H1 (cell line): ENCODE measurements around the gene HEATR5A. TPM values are rescaled to one million over a fixed set of nuclear protein-coding genes. Genes with fewer than 3 reads are reported as not detected.

Experiments
- EP300 ChIP-seq, 2 experiments: IDR thresholded peaks; 1 replicate in 1 of 2; 2 replicates in 1 of 2; pipeline ENCODE4 v1.6.1; 2011 to 2012; ENCODE audit warnings: low read depth in 2 of 2, low read length in 2 of 2, mild to moderate bottlenecking in 2 of 2, borderline replicate concordance in 1 of 2, inconsistent platforms in 1 of 2, moderate library complexity in 1 of 2
- PHF8 ChIP-seq: fragments of 200-600 bp; sonication (generic); conservative IDR thresholded peaks from 2 replicates; pipeline ENCODE4 v1.7.1; 2012; ENCODE audit warnings: low read depth, mild to moderate bottlenecking, inconsistent platforms, low read length, moderate library complexity
- POU5F1 ChIP-seq: IDR thresholded peaks from 2 replicates; pipeline ENCODE4 v1.6.1; 2011; ENCODE audit warnings: low read depth, mild to moderate bottlenecking, low read length, moderate library complexity
- SIN3A ChIP-seq, 2 experiments: IDR thresholded peaks in 1 of 2; conservative IDR thresholded peaks in 1 of 2; 2 replicates each; pipeline ENCODE4 v1.6.1; 2011 to 2012; ENCODE audit warnings: low read length in 2 of 2, improper control_type of control experiment in 1 of 2, low read depth in 1 of 2, mild to moderate bottlenecking in 1 of 2
- polyA plus RNA-seq, 7 experiments: library from polyadenylated mRNA; depleted of rRNA in 3 of 7; stranded (reverse) in 5 of 7; unstranded in 2 of 7; fragments of >200 nt in 5 of 7; fragments of 200-250 nt in 2 of 7; gene quantifications; 1 replicate in 5 of 7; 2 replicates in 1 of 7; 4 replicates in 1 of 7; pipeline versions ENCODE4 v1.2.1 to v1.2.3, GENCODE V29; 2011 to 2013; ENCODE audit warnings: missing spikeins in 2 of 7, mixed read lengths in 2 of 7
- total RNA-seq: library from RNA; stranded (reverse); fragmentation: NEBNext Ultra II Directional; extraction: Animal tissue kit (Norgen Biotek cat#: 25700); gene quantifications from 2 replicates; pipeline ENCODE4 v1.2.1, GENCODE V29; 2021
- TF ChIP-seq, protein P1 (sequence below): IDR thresholded peaks from 2 replicates; pipeline ENCODE4 v1.6.1; 2011; ENCODE audit warnings: low read length, improper control_type of control experiment
- TF ChIP-seq, protein P2 (sequence below): IDR thresholded peaks from 2 replicates; pipeline ENCODE4 v1.6.1; 2011; ENCODE audit warnings: low read depth, mild to moderate bottlenecking, low read length; ENCODE audit not compliant: insufficient read depth

The HEATR5A gene
- total and polyA plus RNA-seq, 2 of the 8 experiments (the other 6 are each of a cell fraction or from before 2014, with no cell fraction given): 9.0 to 36.2 TPM

DNA sequence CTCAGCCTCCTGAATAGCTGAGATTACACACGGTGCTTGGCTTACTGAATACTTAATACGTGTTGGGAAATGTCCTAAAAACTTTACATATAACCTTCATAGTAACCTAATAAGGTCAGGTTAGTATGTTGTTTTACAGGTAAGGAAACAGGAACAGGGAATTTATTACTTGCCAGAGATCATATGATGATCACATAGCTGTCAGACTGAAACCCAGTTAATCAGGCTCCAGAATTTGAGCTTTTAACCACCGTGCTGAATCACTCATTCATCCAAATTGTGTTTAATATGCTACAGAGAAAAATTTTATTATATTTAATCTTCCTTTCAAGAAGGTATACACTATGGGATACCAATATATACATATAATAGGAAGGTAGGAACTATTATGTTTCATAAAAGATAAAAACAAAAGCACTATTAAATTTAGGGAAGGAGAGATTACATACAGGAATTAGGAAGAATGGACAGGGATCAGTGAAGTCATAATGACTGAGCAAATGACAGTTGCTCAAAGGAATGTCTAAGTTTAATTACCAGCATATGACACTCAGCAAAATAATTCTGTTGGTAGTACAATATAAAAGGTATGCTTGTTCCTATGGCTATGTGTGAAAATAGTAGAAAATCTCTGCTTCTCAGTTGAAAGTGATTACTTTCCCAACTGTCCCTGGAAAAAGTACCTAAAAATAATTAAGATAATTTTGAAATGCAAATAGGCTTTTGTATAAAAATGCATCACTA is 59.3 kb downstream of the HEATR5A start (continued):
- TF ChIP-seq, protein P1, sequence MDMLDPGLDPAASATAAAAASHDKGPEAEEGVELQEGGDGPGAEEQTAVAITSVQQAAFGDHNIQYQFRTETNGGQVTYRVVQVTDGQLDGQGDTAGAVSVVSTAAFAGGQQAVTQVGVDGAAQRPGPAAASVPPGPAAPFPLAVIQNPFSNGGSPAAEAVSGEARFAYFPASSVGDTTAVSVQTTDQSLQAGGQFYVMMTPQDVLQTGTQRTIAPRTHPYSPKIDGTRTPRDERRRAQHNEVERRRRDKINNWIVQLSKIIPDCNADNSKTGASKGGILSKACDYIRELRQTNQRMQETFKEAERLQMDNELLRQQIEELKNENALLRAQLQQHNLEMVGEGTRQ: no peak
- no peak for TF ChIP-seq EP300 (IDR thresholded peaks at IDR 0.05; ENCODE audit: borderline replicate concordance in 1 of 2, low read depth in 2 of 2, low read length in 2 of 2)
- TF ChIP-seq, protein P2, sequence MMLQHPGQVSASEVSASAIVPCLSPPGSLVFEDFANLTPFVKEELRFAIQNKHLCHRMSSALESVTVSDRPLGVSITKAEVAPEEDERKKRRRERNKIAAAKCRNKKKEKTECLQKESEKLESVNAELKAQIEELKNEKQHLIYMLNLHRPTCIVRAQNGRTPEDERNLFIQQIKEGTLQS: no peak
- no peak for TF ChIP-seq SIN3A (conservative IDR thresholded peaks at IDR 0.05 in 1 of 2, IDR thresholded peaks at IDR 0.05 in 1 of 2; ENCODE audit: low read depth in 1 of 2, low read length in 2 of 2)
- TF ChIP-seq PHF8: no peak
- TF ChIP-seq POU5F1: no peak
